Panc1 (cell line): ENCODE results near the gene CASTOR1.

Experiments used
- POLR2AphosphoS5 ChIP-seq: IDR thresholded peaks from 2 replicates; pipeline ENCODE4 v1.6.1; 2012; ENCODE audit warnings: mild to moderate bottlenecking, low read depth, low read length, moderate library complexity
- SIN3A ChIP-seq: IDR thresholded peaks from 2 replicates; pipeline ENCODE4 v1.6.1; 2012; ENCODE audit warnings: low read depth, mild to moderate bottlenecking, low read length, moderate library complexity, borderline replicate concordance; ENCODE audit not compliant: insufficient read depth
- TCF7L2 ChIP-seq: IDR thresholded peaks from 2 replicates; pipeline ENCODE4 v1.6.1; 2011; ENCODE audit warnings: mild to moderate bottlenecking, low read depth, low read length, inconsistent platforms
- TF ChIP-seq, protein P1 (sequence below): fragments of 450-650 bp; IDR thresholded peaks from 2 replicates; pipeline ENCODE4 v1.5.1; 2017; ENCODE audit warnings: mild to moderate bottlenecking
- TF ChIP-seq, protein P2 (sequence below), 2 experiments: IDR thresholded peaks; 2 replicates each; pipeline ENCODE4 v1.6.1; 2011 to 2012; ENCODE audit warnings: low read depth in 2 of 2, control low read depth in 1 of 2, low read length in 1 of 2, mild to moderate bottlenecking in 1 of 2, moderate library complexity in 1 of 2; ENCODE audit not compliant: insufficient read depth in 1 of 2

DNA sequence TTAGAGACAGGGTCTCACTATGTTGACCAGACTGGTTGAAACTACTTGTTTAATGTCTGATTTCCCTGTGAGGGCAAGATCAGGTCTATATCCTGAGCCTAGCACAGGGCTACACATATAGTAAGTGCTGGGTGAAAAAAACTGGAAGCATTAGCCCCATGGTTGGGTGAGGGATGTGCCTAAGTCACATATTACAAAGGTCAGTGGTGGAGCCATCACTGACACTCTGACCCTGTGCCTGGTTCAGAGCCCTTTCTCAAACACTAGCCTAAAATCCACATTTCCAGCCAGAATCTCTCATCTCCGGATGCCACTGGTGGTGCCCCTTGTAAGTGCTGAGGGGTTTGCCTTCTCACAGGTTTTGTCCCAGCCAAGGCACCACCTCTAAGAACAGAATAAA lies 28.5 kb upstream of the CASTOR1 start:
- no peak for TF ChIP-seq POLR2AphosphoS5
- TF ChIP-seq, protein P1, sequence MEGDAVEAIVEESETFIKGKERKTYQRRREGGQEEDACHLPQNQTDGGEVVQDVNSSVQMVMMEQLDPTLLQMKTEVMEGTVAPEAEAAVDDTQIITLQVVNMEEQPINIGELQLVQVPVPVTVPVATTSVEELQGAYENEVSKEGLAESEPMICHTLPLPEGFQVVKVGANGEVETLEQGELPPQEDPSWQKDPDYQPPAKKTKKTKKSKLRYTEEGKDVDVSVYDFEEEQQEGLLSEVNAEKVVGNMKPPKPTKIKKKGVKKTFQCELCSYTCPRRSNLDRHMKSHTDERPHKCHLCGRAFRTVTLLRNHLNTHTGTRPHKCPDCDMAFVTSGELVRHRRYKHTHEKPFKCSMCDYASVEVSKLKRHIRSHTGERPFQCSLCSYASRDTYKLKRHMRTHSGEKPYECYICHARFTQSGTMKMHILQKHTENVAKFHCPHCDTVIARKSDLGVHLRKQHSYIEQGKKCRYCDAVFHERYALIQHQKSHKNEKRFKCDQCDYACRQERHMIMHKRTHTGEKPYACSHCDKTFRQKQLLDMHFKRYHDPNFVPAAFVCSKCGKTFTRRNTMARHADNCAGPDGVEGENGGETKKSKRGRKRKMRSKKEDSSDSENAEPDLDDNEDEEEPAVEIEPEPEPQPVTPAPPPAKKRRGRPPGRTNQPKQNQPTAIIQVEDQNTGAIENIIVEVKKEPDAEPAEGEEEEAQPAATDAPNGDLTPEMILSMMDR: no peak
- no peak for TF ChIP-seq SIN3A
- TF ChIP-seq, protein P2, sequence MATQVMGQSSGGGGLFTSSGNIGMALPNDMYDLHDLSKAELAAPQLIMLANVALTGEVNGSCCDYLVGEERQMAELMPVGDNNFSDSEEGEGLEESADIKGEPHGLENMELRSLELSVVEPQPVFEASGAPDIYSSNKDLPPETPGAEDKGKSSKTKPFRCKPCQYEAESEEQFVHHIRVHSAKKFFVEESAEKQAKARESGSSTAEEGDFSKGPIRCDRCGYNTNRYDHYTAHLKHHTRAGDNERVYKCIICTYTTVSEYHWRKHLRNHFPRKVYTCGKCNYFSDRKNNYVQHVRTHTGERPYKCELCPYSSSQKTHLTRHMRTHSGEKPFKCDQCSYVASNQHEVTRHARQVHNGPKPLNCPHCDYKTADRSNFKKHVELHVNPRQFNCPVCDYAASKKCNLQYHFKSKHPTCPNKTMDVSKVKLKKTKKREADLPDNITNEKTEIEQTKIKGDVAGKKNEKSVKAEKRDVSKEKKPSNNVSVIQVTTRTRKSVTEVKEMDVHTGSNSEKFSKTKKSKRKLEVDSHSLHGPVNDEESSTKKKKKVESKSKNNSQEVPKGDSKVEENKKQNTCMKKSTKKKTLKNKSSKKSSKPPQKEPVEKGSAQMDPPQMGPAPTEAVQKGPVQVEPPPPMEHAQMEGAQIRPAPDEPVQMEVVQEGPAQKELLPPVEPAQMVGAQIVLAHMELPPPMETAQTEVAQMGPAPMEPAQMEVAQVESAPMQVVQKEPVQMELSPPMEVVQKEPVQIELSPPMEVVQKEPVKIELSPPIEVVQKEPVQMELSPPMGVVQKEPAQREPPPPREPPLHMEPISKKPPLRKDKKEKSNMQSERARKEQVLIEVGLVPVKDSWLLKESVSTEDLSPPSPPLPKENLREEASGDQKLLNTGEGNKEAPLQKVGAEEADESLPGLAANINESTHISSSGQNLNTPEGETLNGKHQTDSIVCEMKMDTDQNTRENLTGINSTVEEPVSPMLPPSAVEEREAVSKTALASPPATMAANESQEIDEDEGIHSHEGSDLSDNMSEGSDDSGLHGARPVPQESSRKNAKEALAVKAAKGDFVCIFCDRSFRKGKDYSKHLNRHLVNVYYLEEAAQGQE (IDR thresholded peaks at IDR 0.05; ENCODE audit: insufficient read depth in 1 of 2, low read depth in 2 of 2, low read length in 1 of 2): no peak
- no peak for TF ChIP-seq TCF7L2
